ENCODE measurements around the gene FIZ1.
A peak's percentile ranks its signal among the peaks of the same experiment; 100 is the strongest.
"Not testable (repeated sequence)": the region's sequence is repeated elsewhere in the genome, so short reads cannot be mapped to it uniquely, and the experiment has no call there.

Gene FIZ1

GRCh38 chr19:55593096-55593772 is 6.1 kb downstream of the FIZ1 start:
- no peak overlapping the region for H3K4me3 ChIP-seq (ENCODE audit: low read length in 2 of 2)
- peaks cover 0 to 4% of the 10 kb centered on the region in 2 donors for H3K27me3 ChIP-seq (ENCODE audit: control insufficient read depth in 1 of 2, insufficient read depth in 2 of 2, low read length in 2 of 2)
- H3K9ac ChIP-seq (ENCODE audit: low read length in 2 of 2): no peak overlapping the region
- no peak overlapping the region for H3K27ac ChIP-seq (ENCODE audit: low read length)
- H3K9me3 ChIP-seq (ENCODE audit: control insufficient read depth in 2 of 2, low read length in 2 of 2): no peaks in the 10 kb centered on the region
- peaks cover 9 to 16% of the 10 kb centered on the region in 2 donors for H3K36me3 ChIP-seq (ENCODE audit: control insufficient read depth in 2 of 2, insufficient read depth in 2 of 2, low read length in 2 of 2)
- no peaks in the 10 kb centered on the region for H3K4me1 ChIP-seq (ENCODE audit: control insufficient read depth, insufficient read depth, low read length)

DNA sequence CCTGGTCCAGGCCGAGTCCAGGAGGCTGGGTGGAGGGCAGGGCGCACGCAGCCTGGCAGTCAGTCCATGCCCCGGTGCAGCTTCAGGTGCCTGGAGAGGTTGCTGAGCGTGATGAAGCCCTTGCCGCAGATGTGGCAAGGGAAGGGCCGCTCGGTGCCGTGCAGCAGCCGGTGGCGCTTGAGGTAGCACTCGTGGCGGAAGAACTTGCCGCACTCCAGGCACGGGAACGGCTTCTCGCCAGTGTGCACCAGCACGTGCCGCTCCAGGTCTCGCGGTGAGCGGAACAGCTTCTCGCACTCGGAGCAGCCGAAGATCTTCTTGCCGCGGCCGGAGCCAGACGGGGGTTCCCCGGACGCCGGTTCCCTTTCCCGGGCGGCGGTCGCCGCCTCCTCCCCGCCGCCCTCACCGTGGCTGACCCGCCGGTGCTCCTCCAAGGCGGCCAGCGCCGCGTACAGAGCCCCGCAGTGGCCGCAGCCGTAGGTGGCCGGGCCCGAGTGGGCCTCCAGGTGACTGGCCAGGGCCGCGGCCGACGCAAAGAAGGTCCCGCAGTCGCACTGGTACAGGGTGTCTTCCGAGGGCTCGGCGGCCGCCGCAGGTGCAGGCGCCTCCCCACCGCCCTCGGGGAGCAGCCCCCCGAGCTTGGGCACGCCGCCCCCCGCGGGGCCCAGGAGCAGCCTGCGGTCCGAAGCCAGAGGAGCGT is 6.8 kb downstream of the FIZ1 start:
- Histone ChIP-seq H3K27me3 (ENCODE audit: control insufficient read depth in 1 of 2, insufficient read depth in 2 of 2, low read length in 2 of 2) (peaks cover 0 to 4% of the 10 kb centered on the region in 2 donors), H3K4me1 (ENCODE audit: control insufficient read depth, insufficient read depth, low read length) (peaks cover under 1% of the 10 kb centered on the region), H3K36me3 (ENCODE audit: control insufficient read depth in 2 of 2, insufficient read depth in 2 of 2, low read length in 2 of 2) (peaks cover 9 to 16% of the 10 kb centered on the region in 2 donors), H3K9ac (ENCODE audit: low read length in 2 of 2) (no peak overlapping the region), H3K27ac (ENCODE audit: low read length) (no peak overlapping the region), H3K9me3 (ENCODE audit: control insufficient read depth in 2 of 2, low read length in 2 of 2) (no peaks in the 10 kb centered on the region), H3K4me3 (ENCODE audit: low read length in 2 of 2) (no peak overlapping the region)

DNA sequence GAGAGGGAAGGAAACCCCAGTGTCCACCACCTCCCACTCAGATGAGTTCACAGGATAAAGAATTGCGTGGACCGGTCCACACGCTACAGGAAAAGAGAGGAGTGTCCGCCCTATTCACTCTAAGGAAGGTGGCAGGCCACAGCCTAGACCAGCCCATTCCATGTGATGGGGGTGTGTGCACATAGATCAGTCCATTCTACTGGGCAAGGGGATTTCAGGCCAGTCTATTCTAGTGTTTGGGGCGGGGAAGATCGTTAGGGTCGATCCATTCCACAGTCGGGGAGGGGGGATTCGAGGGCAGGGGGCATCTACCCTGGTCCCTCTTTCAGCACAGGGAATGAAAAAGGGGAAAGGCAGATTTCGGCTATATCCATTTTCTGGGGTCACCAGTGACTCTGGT is 7.8 kb downstream of the FIZ1 start:
- Histone ChIP-seq H3K9ac (ENCODE audit: low read length in 2 of 2) (no peak overlapping the region), H3K36me3 (ENCODE audit: control insufficient read depth in 2 of 2, insufficient read depth in 2 of 2, low read length in 2 of 2) (peaks cover 9 to 16% of the 10 kb centered on the region in 2 donors), H3K9me3 (ENCODE audit: control insufficient read depth in 2 of 2, low read length in 2 of 2) (no peaks in the 10 kb centered on the region), H3K27me3 (ENCODE audit: control insufficient read depth in 1 of 2, insufficient read depth in 2 of 2, low read length in 2 of 2) (peaks cover 0 to 6% of the 10 kb centered on the region in 2 donors), H3K27ac (ENCODE audit: low read length) (no peak overlapping the region), H3K4me3 (ENCODE audit: low read length in 2 of 2) (no peak overlapping the region), H3K4me1 (ENCODE audit: control insufficient read depth, insufficient read depth, low read length) (peaks cover 10% of the 10 kb centered on the region)

DNA sequence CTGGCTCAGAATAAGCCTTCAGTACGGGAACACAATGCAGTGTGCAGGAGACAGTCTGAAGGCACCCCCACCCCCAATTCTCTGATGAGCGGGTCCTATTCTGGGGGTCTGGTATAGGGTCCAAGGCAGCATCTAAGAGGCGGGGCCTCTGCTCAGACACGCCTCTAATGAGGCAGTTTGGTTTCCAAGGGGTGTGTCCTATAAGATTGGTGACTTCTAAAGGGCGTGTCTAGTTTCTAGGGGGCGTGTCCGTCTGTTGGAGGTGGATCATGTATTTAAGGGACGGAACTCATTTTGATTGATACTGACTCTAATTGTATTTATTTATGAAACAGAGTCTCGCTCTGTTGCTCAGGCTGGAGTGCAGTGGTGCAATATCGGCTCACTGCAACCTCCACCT is 8.7 kb downstream of the FIZ1 start:
- Histone ChIP-seq H3K9me3 (ENCODE audit: control insufficient read depth in 2 of 2, low read length in 2 of 2) (no peaks in the 10 kb centered on the region), H3K4me3 (ENCODE audit: low read length in 2 of 2) (no peak overlapping the region), H3K9ac (ENCODE audit: low read length in 2 of 2) (no peak overlapping the region), H3K36me3 (ENCODE audit: control insufficient read depth in 2 of 2, insufficient read depth in 2 of 2, low read length in 2 of 2) (peaks cover 2 to 9% of the 10 kb centered on the region in 2 donors), H3K4me1 (ENCODE audit: control insufficient read depth, insufficient read depth, low read length) (peaks cover 18% of the 10 kb centered on the region), H3K27ac (ENCODE audit: low read length) (no peak overlapping the region), H3K27me3 (ENCODE audit: control insufficient read depth in 1 of 2, insufficient read depth in 2 of 2, low read length in 2 of 2) (peaks cover 0 to 6% of the 10 kb centered on the region in 2 donors)

- H3K36me3 ChIP-seq (ENCODE audit: control insufficient read depth in 2 of 2, insufficient read depth in 2 of 2, low read length in 2 of 2): peaks cover 0 to 5% of the 10 kb centered on the region in 2 donors
- no peak overlapping the region for H3K4me3 ChIP-seq (ENCODE audit: low read length in 2 of 2)
- H3K9ac ChIP-seq (ENCODE audit: low read length in 2 of 2): no peak overlapping the region
- peaks cover 0 to 6% of the 10 kb centered on the region in 2 donors for H3K27me3 ChIP-seq (ENCODE audit: control insufficient read depth in 1 of 2, insufficient read depth in 2 of 2, low read length in 2 of 2)
- H3K27ac ChIP-seq (ENCODE audit: low read length): no peak overlapping the region
- H3K9me3 ChIP-seq (ENCODE audit: control insufficient read depth in 2 of 2, low read length in 2 of 2): no peaks in the 10 kb centered on the region
- peaks cover 18% of the 10 kb centered on the region for H3K4me1 ChIP-seq (ENCODE audit: control insufficient read depth, insufficient read depth, low read length)
Observed at GRCh38 chr19:55590109-55590508, 9.2 kb downstream of the FIZ1 start.

- Histone ChIP-seq H3K27ac (ENCODE audit: low read length) (no peak overlapping the region), H3K4me1 (ENCODE audit: control insufficient read depth, insufficient read depth, low read length) (peaks cover 18% of the 10 kb centered on the region), H3K27me3 (ENCODE audit: control insufficient read depth in 1 of 2, insufficient read depth in 2 of 2, low read length in 2 of 2) (peaks cover 0 to 9% of the 10 kb centered on the region in 2 donors), H3K9me3 (ENCODE audit: control insufficient read depth in 2 of 2, low read length in 2 of 2) (no peaks in the 10 kb centered on the region), H3K9ac (ENCODE audit: low read length in 2 of 2) (no peak overlapping the region), H3K4me3 (ENCODE audit: low read length in 2 of 2) (no peak overlapping the region), H3K36me3 (ENCODE audit: control insufficient read depth in 2 of 2, insufficient read depth in 2 of 2, low read length in 2 of 2) (no peaks in the 10 kb centered on the region)
Observed at GRCh38 chr19:55588738-55589137, 10.6 kb downstream of the FIZ1 start.

DNA sequence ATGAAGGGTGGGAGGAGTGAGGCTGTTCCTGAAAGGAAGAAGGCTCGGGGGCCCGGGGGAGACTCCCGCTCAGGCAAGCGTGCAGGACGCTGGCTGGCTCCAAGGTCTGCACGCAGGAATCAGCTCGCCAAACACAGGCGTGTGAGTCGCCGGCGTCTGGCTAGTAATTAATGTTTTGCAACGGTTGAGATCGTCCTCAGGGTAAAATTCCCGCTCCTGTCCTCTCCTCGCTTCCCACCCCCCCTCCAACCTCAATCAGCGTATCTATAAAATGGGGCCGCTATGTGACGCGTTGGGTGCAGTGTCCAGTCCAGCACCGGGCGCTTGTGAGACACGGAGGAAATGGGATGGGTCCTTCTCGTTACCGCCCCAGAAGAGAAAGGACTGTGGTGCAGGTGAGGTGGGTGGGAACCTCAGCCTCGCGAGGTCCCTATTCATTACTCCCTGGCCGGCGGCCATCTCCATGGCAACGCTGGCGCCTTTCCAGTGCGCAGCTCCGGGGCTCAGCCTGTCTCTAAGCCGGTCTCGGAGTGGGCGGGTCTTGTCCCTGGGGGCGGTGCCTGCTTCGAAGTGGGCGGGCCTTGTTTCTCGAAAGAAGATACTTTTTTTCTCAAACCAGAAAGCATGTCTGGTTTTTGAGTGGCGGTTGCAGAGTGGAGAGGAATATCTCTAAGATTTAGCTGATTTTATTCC is 12.2 kb downstream of the FIZ1 start:
- Histone ChIP-seq H3K36me3 (ENCODE audit: control insufficient read depth in 2 of 2, insufficient read depth in 2 of 2, low read length in 2 of 2) (no peaks in the 10 kb centered on the region), H3K4me3 (ENCODE audit: low read length in 2 of 2) (peak overlapping the region; percentile 58 to 69), H3K9me3 (ENCODE audit: control insufficient read depth in 2 of 2, low read length in 2 of 2) (no peaks in the 10 kb centered on the region), H3K9ac (ENCODE audit: low read length in 2 of 2) (no peak overlapping the region), H3K27ac (ENCODE audit: low read length) (no peak overlapping the region), H3K4me1 (ENCODE audit: control insufficient read depth, insufficient read depth, low read length) (peaks cover 18% of the 10 kb centered on the region), H3K27me3 (ENCODE audit: control insufficient read depth in 1 of 2, insufficient read depth in 2 of 2, low read length in 2 of 2) (peaks cover 0 to 9% of the 10 kb centered on the region in 2 donors)

- Histone ChIP-seq H3K36me3 (ENCODE audit: control insufficient read depth in 2 of 2, insufficient read depth in 2 of 2, low read length in 2 of 2) (no peaks in the 10 kb centered on the region), H3K4me3 (ENCODE audit: low read length in 2 of 2) (peak overlapping the region; percentile 55 to 67), H3K4me1 (ENCODE audit: control insufficient read depth, insufficient read depth, low read length) (peaks cover 31% of the 10 kb centered on the region), H3K9ac (ENCODE audit: low read length in 2 of 2) (peak overlapping the region; percentile 13 to 36), H3K9me3 (ENCODE audit: control insufficient read depth in 2 of 2, low read length in 2 of 2) (no peaks in the 10 kb centered on the region), H3K27ac (ENCODE audit: low read length) (no peak overlapping the region), H3K27me3 (ENCODE audit: control insufficient read depth in 1 of 2, insufficient read depth in 2 of 2, low read length in 2 of 2) (peaks cover 0 to 9% of the 10 kb centered on the region in 2 donors)
Observed at GRCh38 chr19:55585658-55586339, 13.5 kb downstream of the FIZ1 start.

DNA sequence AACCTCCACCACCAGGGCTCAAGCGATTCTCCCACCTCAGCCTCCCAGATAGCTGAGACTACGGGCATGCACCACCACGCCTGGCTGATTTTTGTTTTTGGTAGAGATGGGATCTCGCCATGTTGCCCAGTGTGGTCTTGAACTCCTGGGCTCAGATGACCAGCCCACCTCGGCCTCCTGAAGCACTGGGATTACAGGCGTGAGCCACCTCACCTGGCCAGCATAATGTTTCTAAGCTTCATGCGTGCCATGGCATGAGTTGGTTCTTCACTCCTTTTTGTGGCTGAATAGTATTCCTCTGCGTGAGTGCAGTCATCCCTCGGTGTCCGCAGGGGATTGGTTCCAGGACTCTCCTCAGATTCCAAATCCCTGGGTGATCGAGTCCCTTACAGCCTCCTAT is 14.4 kb downstream of the FIZ1 start:
- H3K27me3 ChIP-seq (ENCODE audit: control insufficient read depth in 1 of 2, insufficient read depth in 2 of 2, low read length in 2 of 2): peaks cover 0 to 4% of the 10 kb centered on the region in 2 donors
- H3K4me1 ChIP-seq (ENCODE audit: control insufficient read depth, insufficient read depth, low read length): peaks cover 34% of the 10 kb centered on the region
- H3K9me3 ChIP-seq (ENCODE audit: control insufficient read depth in 2 of 2, low read length in 2 of 2): no peaks in the 10 kb centered on the region
- H3K36me3 ChIP-seq (ENCODE audit: control insufficient read depth in 2 of 2, insufficient read depth in 2 of 2, low read length in 2 of 2): no peaks in the 10 kb centered on the region
- H3K4me3 ChIP-seq (ENCODE audit: low read length in 2 of 2): no peak overlapping the region
- H3K9ac ChIP-seq (ENCODE audit: low read length in 2 of 2): no peak overlapping the region
- H3K27ac ChIP-seq (ENCODE audit: low read length): no peak overlapping the region

GRCh38 chr19:55583897-55584296 is 15.4 kb downstream of the FIZ1 start:
- H3K4me3 ChIP-seq (ENCODE audit: low read length in 2 of 2); H3K36me3 ChIP-seq (ENCODE audit: control insufficient read depth in 2 of 2, insufficient read depth in 2 of 2, low read length in 2 of 2); H3K27ac ChIP-seq (ENCODE audit: low read length); H3K9me3 ChIP-seq (ENCODE audit: control insufficient read depth in 2 of 2, low read length in 2 of 2); H3K9ac ChIP-seq (ENCODE audit: low read length in 2 of 2); H3K27me3 ChIP-seq (ENCODE audit: control insufficient read depth in 1 of 2, insufficient read depth in 2 of 2, low read length in 2 of 2): not testable (repeated sequence)
- peaks cover 38% of the 10 kb centered on the region for H3K4me1 ChIP-seq (ENCODE audit: control insufficient read depth, insufficient read depth, low read length)
